IMR-90 (cell line): ENCODE results near the gene MZT1. TPM values are rescaled to one million over a fixed set of nuclear protein-coding genes. Genes with fewer than 3 reads are reported as not detected.

Experiments used
- ATAC-seq: fragments of 200-7000 bp; cut with Tn5 transposase; 2 replicates; pipeline ENCODE4 v1.9.1; 2020; ENCODE audit warnings: low read depth, mild to moderate bottlenecking, moderate library complexity
- BruUV-seq: library from RNA; stranded (reverse); fragments of 400-500 nt; replicated peaks from 2 replicates; lab custom pipeline; 2021; lab: Mats Ljungman, UMichigan
- CTCF ChIA-PET: fragments of 300-600 bp; formaldehyde crosslinking; extraction: SDS; loops from one replicate; lab custom pipeline; 2021; ENCODE audit warnings: antibody characterized with exemption; lab: Yijun Ruan, JAX
- POLR2A ChIA-PET: fragments of 300-600 bp; sonication (Branson Sonifier 250); formaldehyde crosslinking; loops from one replicate; lab custom pipeline; 2022; ENCODE audit warnings: antibody characterized with exemption; ENCODE audit not compliant: unreplicated experiment; lab: Charles Lee
- DNase-seq: peaks from one replicate; pipeline ENCODE4 v3.0.0; 2013
- H2AFZ ChIP-seq: replicated peaks from 2 replicates; pipeline ENCODE3; 2013; ENCODE audit warnings: low read length, mild to moderate bottlenecking; ENCODE audit not compliant: poor library complexity
- H2AK5ac ChIP-seq: 2 replicates; pipeline ENCODE4 v1.6.1; 2013; ENCODE audit warnings: low read depth, low read length, inconsistent platforms
- H2AK9ac ChIP-seq: replicated peaks from 2 replicates; pipeline ENCODE3; 2013; ENCODE audit warnings: mild to moderate bottlenecking, low read depth, low read length, moderate library complexity; ENCODE audit not compliant: poor library complexity
- H2BK120ac ChIP-seq: 2 replicates; pipeline ENCODE4 v1.6.1; 2013; ENCODE audit warnings: low read depth, low read length, inconsistent platforms
- H2BK15ac ChIP-seq: 3 replicates; pipeline ENCODE4 v1.6.1; 2013; ENCODE audit warnings: low read depth, low read length, inconsistent platforms
- H2BK20ac ChIP-seq: 2 replicates; pipeline ENCODE4 v1.6.1; 2013; ENCODE audit warnings: low read depth, mild to moderate bottlenecking, inconsistent platforms, low read length, moderate library complexity
- H2BK5ac ChIP-seq: 2 replicates; pipeline ENCODE4 v1.6.1; 2013; ENCODE audit warnings: mild to moderate bottlenecking, low read depth, low read length, inconsistent platforms; ENCODE audit not compliant: poor library complexity, severe bottlenecking
- H3K14ac ChIP-seq: replicated peaks from 2 replicates; pipeline ENCODE4 v1.6.1; 2013; ENCODE audit warnings: low read depth, low read length, inconsistent platforms
- H3K18ac ChIP-seq: 2 replicates; pipeline ENCODE4 v1.6.1; 2013; ENCODE audit warnings: low read depth, low read length, control low read depth
- H3K23ac ChIP-seq: 2 replicates; pipeline ENCODE4 v1.6.1; 2013; ENCODE audit warnings: low read depth, low read length, inconsistent platforms
- H3K27ac ChIP-seq: 2 replicates; pipeline ENCODE4 v1.5.1; 2013; ENCODE audit warnings: mild to moderate bottlenecking, control low read depth, low read length; ENCODE audit not compliant: insufficient read depth
- H3K27me3 ChIP-seq: 2 replicates; pipeline ENCODE4 v1.6.1; 2013; ENCODE audit warnings: low read length; ENCODE audit not compliant: control insufficient read depth, insufficient read depth
- H3K36me3 ChIP-seq: 2 replicates; pipeline ENCODE4 v1.6.1; 2013; ENCODE audit warnings: low read length, mixed read lengths; ENCODE audit not compliant: control insufficient read depth, insufficient read depth
- H3K4ac ChIP-seq: 2 replicates; pipeline ENCODE4 v1.6.1; 2013; ENCODE audit warnings: low read depth, low read length, inconsistent platforms
- H3K4me1 ChIP-seq: 2 replicates; pipeline ENCODE4 v1.6.1; 2013; ENCODE audit warnings: low read length, mixed read lengths; ENCODE audit not compliant: control insufficient read depth, insufficient read depth
- H3K4me2 ChIP-seq: 2 replicates; pipeline ENCODE4 v1.6.1; 2013; ENCODE audit warnings: low read depth, mild to moderate bottlenecking, control low read depth, low read length, moderate library complexity
- H3K4me3 ChIP-seq: 2 replicates; pipeline ENCODE4 v1.5.1; 2013; ENCODE audit warnings: low read depth, mild to moderate bottlenecking, control low read depth, low read length, moderate library complexity; ENCODE audit not compliant: insufficient read depth
- H3K56ac ChIP-seq: 2 replicates; pipeline ENCODE4 v1.6.1; 2013; ENCODE audit warnings: low read length, inconsistent platforms; ENCODE audit not compliant: insufficient read depth; ENCODE audit errors: extremely low read depth
- H3K79me1 ChIP-seq, 2 experiments: 2 replicates each; pipeline ENCODE4 v1.6.1; 2013; ENCODE audit warnings: low read length in 2 of 2, inconsistent platforms in 1 of 2, low read depth in 1 of 2
- H3K9ac ChIP-seq: 2 replicates; pipeline ENCODE4 v1.6.1; 2013; ENCODE audit warnings: low read depth, low read length, control low read depth
- H3K9me1 ChIP-seq: 2 replicates; pipeline ENCODE4 v1.6.1; 2013; ENCODE audit warnings: low read length, inconsistent platforms; ENCODE audit not compliant: insufficient read depth
- H3K9me3 ChIP-seq: 2 replicates; pipeline ENCODE4 v1.6.1; 2013; ENCODE audit warnings: low read length; ENCODE audit not compliant: control insufficient read depth, insufficient read depth
- H4K20me1 ChIP-seq: 2 replicates; pipeline ENCODE4 v1.6.1; 2013; ENCODE audit warnings: low read length, inconsistent platforms; ENCODE audit not compliant: insufficient read depth
- H4K5ac ChIP-seq: 2 replicates; pipeline ENCODE4 v1.6.1; 2013; ENCODE audit warnings: mild to moderate bottlenecking, low read depth, low read length, control low read depth
- H4K8ac ChIP-seq, 2 experiments: 2 replicates each; pipeline ENCODE4 v1.6.1; 2013; ENCODE audit warnings: low read depth in 2 of 2, low read length in 2 of 2, control low read depth in 1 of 2, inconsistent platforms in 1 of 2
- H4K91ac ChIP-seq: 2 replicates; pipeline ENCODE4 v1.6.1; 2013; ENCODE audit warnings: low read depth, low read length, inconsistent platforms; ENCODE audit not compliant: insufficient read depth
- BHLHE40 ChIP-seq: fragments of 150-350 bp; IDR thresholded peaks from 2 replicates; pipeline ENCODE4 v1.6.1; 2016; ENCODE audit warnings: mild to moderate bottlenecking, low read depth, low read length
- CEBPB ChIP-seq: IDR thresholded peaks from 2 replicates; pipeline ENCODE4 v1.6.1; 2012; ENCODE audit warnings: low read depth, low read length, improper control_type of control experiment
- CHD1 ChIP-seq: IDR thresholded peaks from 2 replicates; pipeline ENCODE4 v1.6.1; 2012; ENCODE audit warnings: low read depth, low read length, improper control_type of control experiment
- FOS ChIP-seq: fragments of 150-350 bp; IDR thresholded peaks from 2 replicates; pipeline ENCODE4 v1.6.1; 2016; ENCODE audit warnings: low read depth, low read length
- MAFK ChIP-seq: IDR thresholded peaks from 2 replicates; pipeline ENCODE4 v1.6.1; 2012; ENCODE audit warnings: low read depth, low read length, improper control_type of control experiment
- MAZ ChIP-seq: IDR thresholded peaks from 2 replicates; pipeline ENCODE4 v1.6.1; 2012; ENCODE audit warnings: low read depth, mild to moderate bottlenecking, low read length, improper control_type of control experiment, moderate library complexity, borderline replicate concordance
- MXI1 ChIP-seq: IDR thresholded peaks from 2 replicates; pipeline ENCODE4 v1.6.1; 2012; ENCODE audit warnings: low read depth, mild to moderate bottlenecking, low read length, moderate library complexity, borderline replicate concordance
- NFE2L2 ChIP-seq: fragments of 150-350 bp; IDR thresholded peaks from 2 replicates; pipeline ENCODE4 v1.6.1; 2016; ENCODE audit warnings: low read depth, mild to moderate bottlenecking, low read length
- POLR2A ChIP-seq: IDR thresholded peaks from 2 replicates; pipeline ENCODE4 v1.6.1; 2012; ENCODE audit warnings: mild to moderate bottlenecking, low read depth, low read length
- SMC3 ChIP-seq: fragments of 150-350 bp; IDR thresholded peaks from 2 replicates; pipeline ENCODE4 v1.6.1; 2016; ENCODE audit warnings: low read depth, mild to moderate bottlenecking, antibody characterized with exemption, low read length, moderate library complexity
- WGBS, 2 experiments: methylation state at CpG; one replicate each; pipeline versions ENCODE4 v1.1.5 to v1.1.7; 2013; ENCODE audit warnings: missing lambda C conversion rate in 2 of 2; ENCODE audit not compliant: insufficient read length in 1 of 2; ENCODE audit errors: extremely low coverage in 2 of 2; 5-methylcytosine and 5-hydroxymethylcytosine counted together
- dilution Hi-C: fragments of 300-500 bp; cut with HindIII; formaldehyde crosslinking; loops from one replicate; pipeline ENCODE4 v1.14.3; 2018; ENCODE audit warnings: low sequenced_read_pairs; ENCODE audit not compliant: unreplicated experiment
- in situ Hi-C: fragments of 300-500 bp; cut with MboI; formaldehyde crosslinking; loops from 3 replicates; pipeline ENCODE4 v1.14.3; 2019; ENCODE audit warnings: low sequenced_read_pairs, inconsistent platforms, mixed read lengths
- intact Hi-C: fragments of 100-400 bp; cut with micrococcal nuclease; formaldehyde crosslinking; loops from 2 replicates; pipeline ENCODE4 v1.10.0; 2022
- polyA plus RNA-seq, 3 experiments: library from polyadenylated mRNA; depleted of rRNA; stranded (reverse); fragments of >200 nt; gene quantifications; 2 replicates each; pipeline ENCODE4 v1.2.3, GENCODE V29; 2012; ENCODE audit warnings: low replicate concordance in 1 of 3
- total RNA-seq: library from RNA; depleted of rRNA; stranded (reverse); fragments of >200 nt; gene quantifications from 2 replicates; pipeline ENCODE4 v1.2.3, GENCODE V29; 2012
- TF ChIP-seq, protein P1 (sequence below): conservative IDR thresholded peaks from 2 replicates; pipeline ENCODE4 v1.5.1; 2012; ENCODE audit warnings: mild to moderate bottlenecking, low read depth, low read length, improper control_type of control experiment
- TF ChIP-seq, protein P2 (sequence below): fragments of 150-350 bp; IDR thresholded peaks from 2 replicates; pipeline ENCODE4 v1.6.1; 2017; ENCODE audit warnings: mild to moderate bottlenecking, antibody characterized with exemption, low read length, low read depth

Gene MZT1
- total and polyA plus RNA-seq, 2 of the 4 experiments (the other 2 are of a cell fraction), result 3.6 to 5.3 TPM

DNA sequence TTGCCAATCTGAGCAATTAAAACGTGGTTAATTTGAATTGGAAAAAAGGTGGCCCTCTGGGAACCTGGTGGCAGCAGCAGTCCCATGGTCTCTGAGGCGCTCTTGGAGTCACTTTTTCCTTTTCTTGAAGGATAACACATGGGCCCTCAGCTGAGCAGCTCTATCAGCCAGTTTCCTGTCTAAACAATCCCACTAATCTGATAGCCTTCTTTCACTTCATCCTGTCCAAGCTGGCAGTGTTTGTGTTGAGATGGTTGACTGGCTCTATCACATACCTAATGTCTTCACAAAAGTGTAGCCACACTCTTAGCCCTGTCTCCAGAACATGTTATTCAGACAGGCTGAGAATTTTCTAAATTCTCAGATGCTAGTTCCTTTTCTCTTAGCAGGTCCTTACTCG, 10.7 kb downstream of the MZT1 start:
- in situ Hi-C loops (no loop called here), intact Hi-C loops (no loop called here), dilution Hi-C loops (no loop called here)
- Histone ChIP-seq H3K79me1 (peaks cover 37 to 46% of the 10 kb centered on the region in 2 experiments), H2BK5ac (no peak overlapping the region), H3K23ac (no peak overlapping the region), H3K27ac (no peak overlapping the region), H3K56ac (no peak overlapping the region), H3K27me3 (no peaks in the 10 kb centered on the region), H3K18ac (no peak overlapping the region), H3K4me2 (no peak overlapping the region), H3K4ac (no peak overlapping the region), H4K8ac (no peak overlapping the region), H4K91ac (no peak overlapping the region), H2BK20ac (no peak overlapping the region), H3K36me3 (peaks cover 14% of the 10 kb centered on the region), H2BK120ac (no peak overlapping the region), H4K20me1 (no peaks in the 10 kb centered on the region), H4K5ac (no peak overlapping the region), H2BK15ac (no peak overlapping the region), H2AK9ac (no peak overlapping the region), H3K4me1 (no peaks in the 10 kb centered on the region), H2AFZ (no peak overlapping the region), H3K9me1 (no peaks in the 10 kb centered on the region), H3K4me3 (no peak overlapping the region), H3K9me3 (no peaks in the 10 kb centered on the region), H3K9ac (no peak overlapping the region), H2AK5ac (no peak overlapping the region), H3K14ac (no peak overlapping the region)
- ATAC-seq (no peak), DNase-seq (no peak)
- no TSS peak for BruUV-seq
- ChIA-PET POLR2A (no interaction called here), CTCF (no interaction called here)
- WGBS, 2 experiments, result 100% methylated on average over 1 of the region's 3 CpGs; no CpG with 5 or more reads in 1 of the 2 experiments
- TF ChIP-seq SMC3 (no peak), POLR2A (no peak), FOS (no peak), CHD1 (no peak), MAZ (no peak), BHLHE40 (no peak), MXI1 (no peak), MAFK (no peak), CEBPB (no peak), NFE2L2 (no peak)
- TF ChIP-seq, protein P1, sequence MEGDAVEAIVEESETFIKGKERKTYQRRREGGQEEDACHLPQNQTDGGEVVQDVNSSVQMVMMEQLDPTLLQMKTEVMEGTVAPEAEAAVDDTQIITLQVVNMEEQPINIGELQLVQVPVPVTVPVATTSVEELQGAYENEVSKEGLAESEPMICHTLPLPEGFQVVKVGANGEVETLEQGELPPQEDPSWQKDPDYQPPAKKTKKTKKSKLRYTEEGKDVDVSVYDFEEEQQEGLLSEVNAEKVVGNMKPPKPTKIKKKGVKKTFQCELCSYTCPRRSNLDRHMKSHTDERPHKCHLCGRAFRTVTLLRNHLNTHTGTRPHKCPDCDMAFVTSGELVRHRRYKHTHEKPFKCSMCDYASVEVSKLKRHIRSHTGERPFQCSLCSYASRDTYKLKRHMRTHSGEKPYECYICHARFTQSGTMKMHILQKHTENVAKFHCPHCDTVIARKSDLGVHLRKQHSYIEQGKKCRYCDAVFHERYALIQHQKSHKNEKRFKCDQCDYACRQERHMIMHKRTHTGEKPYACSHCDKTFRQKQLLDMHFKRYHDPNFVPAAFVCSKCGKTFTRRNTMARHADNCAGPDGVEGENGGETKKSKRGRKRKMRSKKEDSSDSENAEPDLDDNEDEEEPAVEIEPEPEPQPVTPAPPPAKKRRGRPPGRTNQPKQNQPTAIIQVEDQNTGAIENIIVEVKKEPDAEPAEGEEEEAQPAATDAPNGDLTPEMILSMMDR, result no peak
- TF ChIP-seq, protein P2, sequence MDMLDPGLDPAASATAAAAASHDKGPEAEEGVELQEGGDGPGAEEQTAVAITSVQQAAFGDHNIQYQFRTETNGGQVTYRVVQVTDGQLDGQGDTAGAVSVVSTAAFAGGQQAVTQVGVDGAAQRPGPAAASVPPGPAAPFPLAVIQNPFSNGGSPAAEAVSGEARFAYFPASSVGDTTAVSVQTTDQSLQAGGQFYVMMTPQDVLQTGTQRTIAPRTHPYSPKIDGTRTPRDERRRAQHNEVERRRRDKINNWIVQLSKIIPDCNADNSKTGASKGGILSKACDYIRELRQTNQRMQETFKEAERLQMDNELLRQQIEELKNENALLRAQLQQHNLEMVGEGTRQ, result no peak
